NOMO-1 treated with DMSO at 0.1 percent for 48 hours (cell line): ENCODE results near the gene SMTNL2.
"Not testable (repeated sequence)": the region's sequence is repeated elsewhere in the genome, so short reads cannot be mapped to it uniquely, and the experiment has no call there.

Experiments
- DNase-seq: peaks from one replicate; lab custom pipeline; 2025; ENCODE audit not compliant: unreplicated experiment; lab: John Stamatoyannopoulos, UW

The SMTNL2 gene

DNA sequence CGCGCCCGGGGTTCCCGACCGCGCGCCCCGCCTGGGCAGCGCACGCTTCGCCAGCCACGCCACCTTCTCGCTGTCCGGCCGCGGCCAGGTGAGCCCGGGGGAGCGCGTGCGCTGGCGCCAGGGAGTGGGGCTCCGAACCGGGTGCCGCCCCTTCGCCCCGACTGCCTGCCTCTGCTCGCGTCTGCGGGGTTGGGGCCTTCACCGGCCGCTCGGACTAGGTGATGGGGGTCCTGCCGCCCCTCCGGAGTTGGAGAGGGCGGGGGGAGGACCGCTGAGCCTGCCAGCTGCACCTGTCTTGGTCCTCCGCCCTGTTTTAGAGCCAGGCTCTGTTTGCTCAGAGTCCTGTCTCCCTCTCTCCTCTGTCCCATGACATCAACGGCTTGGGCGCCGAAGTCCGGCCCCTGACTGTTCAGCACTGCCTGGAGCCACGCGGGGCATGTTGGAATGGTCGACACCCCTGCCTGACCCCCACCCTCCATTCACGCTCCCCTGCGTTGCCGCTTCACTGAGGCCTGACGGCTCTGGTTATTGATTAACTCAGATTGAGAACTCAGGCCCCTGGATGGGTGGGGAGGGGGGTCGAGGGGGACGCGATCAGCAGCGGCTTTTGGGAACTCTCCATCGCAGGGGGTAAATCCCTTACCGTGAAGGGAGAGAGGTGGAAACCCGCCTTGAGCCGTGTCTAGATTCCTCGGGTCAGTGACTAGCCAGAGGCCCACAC lies 748 bp downstream of the SMTNL2 start:
- no peak for DNase-seq

DNA sequence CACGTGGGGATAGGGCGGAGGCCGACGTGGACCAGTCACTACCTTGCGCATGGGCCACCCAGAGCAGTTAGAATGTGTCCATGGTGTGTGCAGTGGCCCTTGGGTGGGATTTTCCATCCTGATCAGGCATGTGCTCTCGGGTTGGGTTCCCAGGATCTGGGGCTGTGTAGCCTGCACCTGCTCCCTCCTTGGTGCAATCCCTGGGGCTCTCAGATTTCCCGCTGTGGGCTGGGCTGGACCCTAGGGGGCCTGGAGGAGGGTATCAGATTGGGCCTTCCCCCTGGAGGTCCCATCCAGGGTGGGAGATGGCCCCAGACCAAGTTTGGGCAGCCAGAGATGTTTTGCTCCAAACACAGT lies 1.3 kb downstream of the SMTNL2 start:
- DNase-seq = no peak

DNA sequence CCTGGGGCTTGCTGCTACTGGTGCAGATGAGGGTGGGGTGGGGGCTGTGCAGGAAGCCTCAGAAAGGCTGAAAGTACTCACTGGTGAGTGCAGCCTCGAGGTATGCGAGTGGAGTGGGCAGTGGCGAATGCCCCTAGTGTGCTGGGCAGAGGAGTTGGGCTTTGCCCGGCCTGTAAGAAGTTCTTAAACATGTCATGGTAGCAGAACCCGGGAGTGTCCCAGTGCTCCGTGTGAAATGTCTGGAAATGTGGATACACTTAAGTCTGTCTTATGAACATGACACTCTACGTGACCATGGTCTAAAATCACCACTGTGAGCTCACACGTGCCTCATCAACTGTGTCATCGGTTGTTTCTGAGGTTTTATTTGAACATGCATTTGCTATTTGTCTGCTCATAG lies 1.7 kb downstream of the SMTNL2 start:
- no peak for DNase-seq

DNA sequence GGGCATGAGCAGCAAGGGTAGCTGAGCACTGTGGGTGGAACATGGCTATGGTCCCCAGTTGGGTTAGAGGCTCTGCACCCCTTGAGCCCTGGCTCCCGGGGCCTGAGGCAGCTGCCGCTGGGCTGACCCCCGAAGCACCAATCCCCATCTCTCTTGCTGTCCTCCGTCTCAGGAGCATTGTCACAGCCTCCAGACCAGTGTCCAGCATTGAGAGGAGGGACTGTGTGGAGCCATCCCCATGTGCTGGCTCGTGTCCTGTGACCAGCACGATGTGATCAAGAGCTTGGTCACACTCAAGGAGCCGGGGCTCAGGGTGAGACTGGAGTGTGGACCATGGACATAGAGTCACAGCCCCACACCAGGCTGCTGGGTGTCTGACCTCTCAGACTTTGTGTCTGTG lies 2.9 kb downstream of the SMTNL2 start:
- DNase-seq = no peak

DNA sequence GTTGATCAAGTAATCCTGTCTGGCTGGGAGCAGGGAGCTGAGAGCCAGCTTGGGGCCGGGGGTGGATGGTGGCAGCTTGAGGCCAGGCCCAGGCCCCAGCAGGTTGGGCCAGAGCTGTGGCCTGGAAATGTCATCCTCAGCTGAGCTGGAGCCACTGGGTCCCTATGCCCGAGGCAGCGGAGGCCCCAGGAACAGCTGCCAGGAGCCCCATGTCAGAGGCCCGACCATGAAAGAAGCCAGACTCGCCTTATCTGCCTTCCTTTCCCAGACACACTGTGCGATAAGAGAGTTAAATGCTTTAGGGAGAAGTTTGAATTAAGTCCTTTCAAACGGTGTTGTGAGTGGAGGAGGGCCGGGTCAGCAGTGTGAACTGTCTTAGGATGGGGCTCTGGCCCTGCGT lies 3.5 kb downstream of the SMTNL2 start:
- DNase-seq = no peak

DNA sequence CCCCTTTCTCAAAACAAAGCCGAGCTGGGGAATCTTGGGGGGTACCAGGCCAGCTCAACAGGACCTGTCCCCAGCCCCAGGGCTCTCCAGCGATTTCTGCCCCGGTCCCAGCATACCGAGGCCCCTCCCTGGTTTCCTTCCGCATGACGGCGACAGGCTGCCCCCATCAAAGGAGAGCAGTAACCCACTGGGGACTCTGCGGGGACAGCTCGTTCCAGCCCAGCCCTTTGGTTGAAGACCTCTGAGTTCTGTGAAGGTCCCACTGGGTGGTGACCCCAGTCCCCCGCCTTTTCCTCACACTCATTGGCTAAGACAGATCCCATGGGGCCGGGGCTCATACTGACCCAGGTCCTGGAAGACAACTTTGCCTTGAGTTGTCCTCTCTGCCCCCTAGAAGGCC lies 4.1 kb downstream of the SMTNL2 start:
- DNase-seq = no peak

DNA sequence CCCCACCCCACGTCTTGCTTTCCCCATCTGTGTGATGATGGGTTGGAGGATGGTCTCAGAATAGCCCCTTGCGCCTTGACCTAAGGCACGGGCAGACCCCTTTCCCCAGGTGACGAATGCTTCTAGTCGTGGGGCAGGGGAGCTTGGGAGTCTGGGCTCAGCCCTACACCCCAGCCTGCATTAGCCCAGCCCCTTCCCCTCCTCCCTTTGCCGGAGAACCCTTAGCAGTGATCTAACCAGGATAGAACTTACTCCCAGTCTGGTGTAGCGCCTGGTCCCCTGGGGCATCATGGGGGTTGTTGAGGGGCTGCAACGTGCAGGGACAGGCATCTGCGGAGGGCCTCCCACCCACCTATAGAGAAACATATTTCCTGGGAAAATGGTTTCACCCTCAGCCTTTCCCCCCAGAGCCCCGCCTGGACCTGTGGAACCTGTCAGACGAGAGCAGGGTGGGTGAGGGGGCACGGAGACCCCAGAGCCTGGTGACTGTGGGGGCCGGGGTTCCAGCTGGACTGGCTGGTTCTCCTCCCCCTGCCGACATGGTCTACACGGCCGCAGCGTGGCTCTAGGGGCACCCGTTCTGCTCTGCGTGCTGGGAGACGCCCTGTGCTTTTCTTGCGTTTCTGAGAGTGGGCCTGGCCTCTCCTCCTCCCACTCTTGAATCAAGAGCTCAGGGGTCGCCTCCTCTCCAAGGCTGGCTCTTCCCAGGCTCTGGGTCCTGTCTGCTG lies 4.7 kb downstream of the SMTNL2 start:
- DNase-seq = no peak

DNA sequence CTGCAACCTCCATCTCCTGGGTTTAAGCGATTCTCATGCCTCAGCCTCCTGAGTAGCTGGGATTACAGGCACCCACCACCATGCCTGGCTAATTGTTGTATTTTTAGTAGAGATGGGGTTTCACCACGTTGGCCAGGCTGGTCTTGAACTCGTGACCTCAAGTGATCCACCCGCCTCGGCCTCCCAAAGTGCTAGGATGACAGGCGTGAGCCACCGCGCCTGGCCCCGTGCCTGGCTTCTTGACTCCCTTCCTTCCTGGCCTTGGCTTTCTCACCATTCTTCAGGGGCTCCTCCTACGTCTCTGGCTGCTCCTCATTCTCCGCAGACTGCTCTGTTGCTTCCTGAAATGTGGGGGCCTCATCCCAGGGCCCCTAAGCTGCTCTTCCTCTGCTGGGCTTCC lies 5.7 kb downstream of the SMTNL2 start:
- not testable (repeated sequence) for DNase-seq

DNA sequence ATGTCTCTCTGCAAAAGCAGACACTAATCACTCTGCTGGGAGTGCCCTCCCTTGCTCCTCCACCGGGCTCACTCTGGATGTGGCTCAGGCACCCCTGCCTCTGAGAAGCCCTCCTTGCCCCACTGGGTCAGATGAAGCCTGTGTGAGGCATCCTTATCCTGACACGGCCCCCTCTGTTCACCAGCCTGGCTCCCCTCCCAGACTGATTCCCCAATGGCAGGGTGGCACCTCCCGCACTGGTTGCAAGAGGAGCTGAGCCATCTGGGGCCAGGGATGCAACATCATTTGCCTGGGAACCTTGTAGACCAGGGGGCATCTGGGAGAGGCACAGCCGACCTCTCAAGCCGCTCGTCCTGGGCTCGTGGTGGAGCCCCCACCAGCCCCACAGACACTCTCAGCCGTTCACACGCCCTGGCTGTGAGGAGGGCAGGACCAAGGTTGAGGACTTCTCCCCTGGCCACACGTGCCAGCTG lies 6.7 kb downstream of the SMTNL2 start:
- no peak for DNase-seq

DNA sequence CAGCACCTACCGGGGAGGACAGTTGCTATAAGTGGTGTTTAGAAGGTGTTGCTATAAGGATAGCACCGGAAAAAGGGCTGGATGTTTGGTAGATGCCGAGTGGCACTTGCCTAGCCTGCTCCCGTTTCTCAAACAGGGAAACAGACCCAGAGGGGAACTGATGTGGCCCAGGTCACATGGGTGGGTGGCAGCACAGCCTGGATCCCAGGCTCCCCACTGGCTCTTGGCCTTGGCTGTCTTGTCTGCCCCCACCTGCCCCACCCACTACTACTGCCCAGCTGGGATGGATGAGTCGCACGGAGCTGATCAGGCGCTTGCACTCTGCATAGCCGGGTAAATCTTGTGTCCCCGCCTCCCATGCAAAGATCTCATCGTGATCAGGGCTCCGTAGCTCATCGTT lies 7.2 kb downstream of the SMTNL2 start:
- DNase-seq = no peak

DNA sequence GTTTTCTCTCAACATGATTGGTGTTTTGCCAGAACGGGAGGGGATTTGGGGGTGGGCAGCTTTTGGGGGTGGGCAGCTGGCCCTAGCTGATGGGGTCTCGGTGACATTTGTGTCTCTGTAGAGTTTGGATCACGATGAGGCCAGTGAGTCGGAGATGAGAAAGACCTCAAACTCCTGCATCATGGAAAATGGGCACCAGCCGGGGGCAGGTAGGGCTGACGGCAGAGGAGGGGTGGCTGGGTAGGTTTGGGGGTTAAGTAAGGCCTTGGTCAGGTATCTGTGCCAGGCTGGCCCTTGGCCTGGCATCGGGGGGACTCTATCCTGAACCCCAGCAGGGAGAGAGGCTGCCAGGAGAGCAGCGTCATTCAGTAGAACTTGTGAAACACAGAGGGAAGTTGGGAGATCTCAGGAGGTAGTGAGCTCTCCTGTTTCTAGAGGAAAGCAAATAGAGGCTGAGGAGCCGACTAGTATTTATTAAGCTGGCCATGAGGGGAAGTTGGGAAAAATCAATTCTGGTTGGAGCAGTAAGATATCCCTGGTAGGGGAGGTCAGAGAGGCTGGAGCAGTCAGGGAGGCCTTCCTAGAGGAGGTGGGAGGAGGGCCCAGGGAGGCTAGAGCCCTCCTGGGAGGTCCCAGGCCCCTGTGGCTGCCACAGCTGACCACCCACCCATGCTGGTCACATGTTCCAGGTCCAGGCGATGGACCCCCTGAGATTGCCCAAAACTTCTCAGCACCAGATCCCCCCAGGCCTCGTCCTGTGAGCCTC lies 8.1 kb downstream of the SMTNL2 start:
- no peak for DNase-seq

DNA sequence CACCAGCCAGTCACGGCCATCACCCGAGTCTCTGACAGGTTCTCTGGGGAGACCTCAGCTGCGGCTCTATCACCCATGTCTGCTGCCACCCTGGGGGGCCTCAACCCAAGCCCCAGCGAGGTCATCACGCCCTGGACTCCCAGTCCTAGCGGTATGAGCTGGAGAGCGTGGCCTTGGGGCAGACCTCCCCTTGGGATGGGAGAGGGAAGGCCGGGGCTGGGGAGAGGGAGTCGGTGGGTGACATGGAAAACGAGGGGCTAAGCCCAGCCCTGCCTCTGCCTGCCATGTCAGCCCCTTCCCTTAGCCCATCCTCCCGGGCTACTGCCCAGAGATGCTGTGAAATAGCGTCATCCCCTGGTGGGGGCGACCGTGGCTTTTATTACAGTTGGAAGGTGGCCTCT lies 8.7 kb downstream of the SMTNL2 start:
- DNase-seq = no peak

DNA sequence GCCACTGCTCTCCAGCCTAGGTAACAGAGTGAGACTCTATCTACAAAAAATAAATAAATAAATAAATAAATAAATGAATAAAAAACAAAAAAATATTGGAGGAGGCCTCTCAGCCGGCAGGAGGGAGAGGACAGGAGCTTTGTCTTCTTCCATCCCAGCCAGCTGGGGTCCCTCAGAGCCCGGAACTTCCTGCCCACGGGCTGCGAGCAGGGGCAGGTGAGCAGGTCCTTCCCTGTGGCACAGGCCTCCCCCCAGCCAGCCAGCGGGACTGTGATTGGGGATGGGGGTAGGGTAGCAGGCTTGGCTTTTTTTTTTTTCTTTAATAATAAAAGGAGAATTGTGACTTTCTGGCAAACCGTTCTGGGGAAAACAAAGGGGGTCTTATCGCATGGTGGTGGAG lies 10.1 kb downstream of the SMTNL2 start:
- no peak for DNase-seq

DNA sequence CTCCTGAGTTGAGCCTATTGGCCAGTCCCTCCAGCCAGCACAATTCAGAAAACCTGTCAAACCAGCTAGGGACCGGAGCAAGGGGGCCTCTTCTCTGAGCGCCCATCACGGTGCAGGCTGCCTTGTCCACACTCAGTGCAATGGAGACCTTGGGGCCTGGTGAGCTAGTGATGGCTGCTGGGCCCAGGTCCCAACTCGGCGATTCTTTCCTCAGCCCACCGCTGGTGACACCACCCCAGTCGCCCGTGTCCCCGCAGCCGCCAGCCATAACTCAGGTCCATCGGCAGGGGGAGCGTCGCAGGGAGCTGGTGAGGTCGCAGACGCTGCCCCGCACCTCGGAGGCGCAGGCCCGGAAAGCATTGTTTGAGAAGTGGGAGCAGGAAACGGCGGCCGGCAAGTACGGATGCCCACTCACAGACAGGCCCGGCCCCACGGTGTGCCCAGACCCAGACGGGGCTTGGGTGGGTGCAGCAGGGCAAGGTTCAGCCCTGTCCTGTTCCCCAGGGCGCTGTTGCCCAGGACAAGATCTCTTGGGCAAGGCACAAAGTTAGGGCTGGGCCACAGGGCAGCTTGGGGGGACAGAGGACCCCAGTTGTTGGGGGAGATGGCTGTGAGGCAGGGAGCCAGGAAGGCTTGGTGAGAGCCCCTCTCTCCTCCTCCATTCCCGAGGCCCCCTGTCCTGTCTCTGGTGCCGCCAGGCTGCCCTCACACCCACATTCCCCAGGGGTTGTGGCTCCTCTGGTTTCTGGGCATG lies 10.8 kb downstream of the SMTNL2 start:
- peak; percentile 8 for DNase-seq

DNA sequence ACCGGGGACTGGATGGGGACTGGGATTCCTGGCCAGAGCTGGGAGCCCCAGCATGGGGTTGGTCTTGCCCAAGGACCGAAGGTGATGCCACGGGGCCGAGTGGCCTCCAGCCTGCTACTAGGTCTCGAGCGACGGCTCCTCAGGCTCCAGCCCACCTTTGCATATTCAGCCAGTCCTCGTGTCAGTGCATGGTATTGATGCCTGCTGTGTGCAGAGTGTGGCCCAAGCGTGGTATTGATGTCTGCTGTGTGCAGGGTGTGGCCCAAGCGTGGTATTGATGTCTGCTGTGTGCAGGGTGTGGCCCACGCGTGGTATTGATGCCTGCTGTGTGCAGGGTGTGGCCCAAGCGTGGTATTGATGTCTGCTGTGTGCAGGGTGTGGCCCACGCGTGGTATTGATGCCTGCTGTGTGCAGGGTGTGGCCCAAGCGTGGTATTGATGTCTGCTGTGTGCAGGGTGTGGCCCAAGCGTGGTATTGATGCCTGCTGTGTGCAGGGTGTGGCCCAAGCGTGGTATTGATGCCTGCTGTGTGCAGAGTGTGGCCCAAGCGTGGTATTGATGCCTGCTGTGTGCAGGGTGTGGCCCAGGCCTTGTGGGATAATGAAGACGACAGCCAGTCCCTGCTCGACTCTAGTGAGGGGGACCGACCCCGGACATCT lies 11.5 kb downstream of the SMTNL2 start:
- not testable (repeated sequence) for DNase-seq

DNA sequence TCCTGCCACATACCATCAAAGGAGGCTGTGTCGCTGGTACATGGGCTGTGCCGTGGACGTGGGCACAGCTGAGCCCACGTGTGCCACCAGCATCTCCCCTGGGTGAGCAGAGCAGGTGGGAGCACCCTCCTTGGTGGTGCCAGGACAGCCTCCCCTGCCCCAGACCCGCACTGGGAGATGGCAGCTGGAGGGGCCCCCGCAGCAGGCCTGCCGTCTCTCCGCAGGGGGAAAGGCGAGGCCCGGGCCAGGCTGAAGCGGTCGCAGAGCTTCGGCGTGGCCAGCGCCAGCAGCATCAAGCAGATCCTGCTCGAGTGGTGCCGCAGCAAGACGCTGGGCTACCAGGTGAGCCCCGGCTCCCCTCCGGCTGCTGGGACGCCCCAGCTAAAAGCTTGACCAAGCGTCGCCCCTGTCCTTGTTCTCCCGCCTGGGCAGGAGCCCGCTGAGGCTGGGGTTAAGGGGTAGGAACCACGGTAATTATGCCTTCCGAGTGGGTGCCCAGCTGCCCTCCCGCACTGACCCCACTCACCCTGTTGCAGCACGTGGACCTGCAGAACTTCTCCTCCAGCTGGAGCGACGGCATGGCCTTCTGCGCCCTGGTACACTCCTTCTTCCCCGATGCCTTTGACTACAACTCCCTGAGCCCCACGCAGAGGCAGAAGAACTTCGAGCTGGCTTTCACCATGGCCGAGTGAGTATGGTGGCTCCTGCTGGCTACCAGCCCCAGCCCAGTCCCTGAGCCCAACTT lies 12.5 kb downstream of the SMTNL2 start:
- no peak for DNase-seq

DNA sequence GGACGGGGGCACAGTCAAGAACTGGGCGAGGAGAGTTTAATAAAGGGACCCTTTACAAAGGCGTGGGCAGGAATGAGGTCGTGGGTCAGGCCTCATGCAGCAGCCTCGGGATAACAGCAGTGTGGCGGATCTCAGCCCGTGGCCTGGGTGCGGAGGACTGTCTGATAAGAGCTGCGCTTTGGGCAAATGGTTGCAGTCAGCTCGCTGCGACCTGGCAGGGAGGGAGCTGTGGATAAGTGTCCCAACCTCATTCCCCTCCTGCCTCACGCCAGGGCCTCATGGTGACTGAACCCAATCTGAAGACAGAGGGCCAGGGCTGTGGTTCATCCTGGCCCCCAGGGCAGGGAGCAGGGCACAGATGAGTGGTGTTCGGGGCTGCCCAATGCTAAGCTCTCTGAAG lies 13.6 kb downstream of the SMTNL2 start:
- no peak for DNase-seq

DNA sequence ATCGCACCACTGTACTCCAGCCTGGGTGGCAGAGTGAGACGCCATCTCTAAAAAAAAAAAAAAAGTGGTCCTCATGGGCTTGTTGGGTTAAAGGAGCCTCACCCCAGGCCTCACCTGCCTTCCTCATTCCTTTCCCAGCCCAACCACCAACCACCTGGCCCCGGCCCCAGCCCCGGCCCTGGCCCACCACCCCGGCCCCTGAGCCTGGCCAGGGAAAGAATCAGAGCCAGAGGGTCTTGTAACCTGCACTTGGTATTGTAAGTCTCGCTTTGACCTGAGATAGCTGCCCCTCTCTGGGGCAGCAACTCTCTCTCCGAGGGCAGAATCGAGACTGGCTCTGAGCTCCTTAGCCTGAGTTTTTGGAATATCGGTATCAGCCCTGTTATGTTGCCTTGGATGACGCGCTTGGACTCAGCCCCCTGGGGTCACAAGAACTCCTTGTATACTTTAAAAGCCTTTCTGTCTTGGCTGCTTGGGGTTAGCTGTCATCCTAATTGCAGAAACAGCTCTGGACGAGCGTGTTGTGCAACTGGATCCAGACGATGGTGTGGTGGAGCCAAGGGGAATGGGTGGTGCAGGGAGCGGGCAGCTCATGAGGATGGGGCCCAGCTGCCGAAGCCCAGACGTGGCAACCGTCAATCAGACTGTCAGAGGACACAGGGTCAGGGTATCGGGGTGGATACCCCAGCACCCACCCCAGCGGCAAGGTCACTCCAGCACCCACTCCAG lies 14.6 kb downstream of the SMTNL2 start:
- DNase-seq = no peak

DNA sequence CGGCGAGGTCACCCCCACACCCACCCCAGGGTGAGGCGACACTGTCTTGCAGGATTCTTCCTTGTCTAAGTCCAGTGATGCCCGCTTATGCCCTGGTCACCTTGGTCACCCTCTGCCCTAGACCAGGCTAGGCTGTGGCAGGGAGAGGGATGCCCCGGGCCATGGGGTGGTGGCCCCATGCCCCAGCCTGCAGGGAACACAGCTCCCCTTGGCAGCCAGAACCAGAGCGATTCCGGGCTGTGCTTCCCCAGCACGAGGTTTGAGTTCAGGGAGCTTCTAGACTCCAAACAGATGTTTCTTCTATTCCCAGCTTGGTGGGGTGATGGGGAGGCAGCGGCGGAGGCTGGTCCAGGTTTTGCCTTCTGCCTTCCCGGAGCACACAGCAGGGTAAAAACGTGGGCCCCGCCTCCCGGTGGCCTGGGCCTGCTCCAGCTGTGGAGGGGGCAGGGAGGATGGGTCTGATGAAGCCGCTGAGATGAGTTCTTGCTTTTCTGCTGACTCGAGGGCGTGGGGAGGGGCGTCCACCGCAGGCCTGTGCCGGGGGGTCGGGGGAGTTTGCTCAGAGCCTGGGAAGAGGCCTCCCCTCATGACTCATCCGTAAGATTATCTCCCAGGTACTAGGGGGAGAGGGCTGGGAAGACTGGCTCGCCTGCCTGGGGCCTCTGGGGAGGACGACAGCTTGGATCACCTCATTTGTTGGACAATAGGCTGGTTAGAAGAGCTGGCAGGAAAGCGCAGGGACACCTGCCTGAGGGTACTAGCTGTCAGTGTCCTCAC lies 15.4 kb downstream of the SMTNL2 start:
- DNase-seq = no peak
